Breast epithelium (tissue), 4 donors: ENCODE measurements around the gene CDK5RAP2. TPM values are rescaled to one million over a fixed set of nuclear protein-coding genes. Genes with fewer than 3 reads are reported as not detected.

Experiments
- DNase-seq, 2 donors: peaks; one replicate each; pipeline ENCODE4 v3.0.0-alpha.2; 2019; ENCODE audit warnings: low spot score in 2 of 2
- H3K27ac ChIP-seq, 2 donors: fragments of 200-600 bp; sonication (generic) in 1 of 2; one replicate each; pipeline ENCODE4 v1.5.1; 2016 to 2019; ENCODE audit warnings: mild to moderate bottlenecking in 1 of 2
- H3K27me3 ChIP-seq, 2 donors: fragments of 200-600 bp; sonication (generic) in 1 of 2; one replicate each; pipeline versions ENCODE4 v1.5.1 to v1.6.0; 2017 to 2019; ENCODE audit warnings: control low read depth in 1 of 2, mild to moderate bottlenecking in 1 of 2
- H3K36me3 ChIP-seq: fragments of 200-600 bp; one replicate; pipeline ENCODE4 v1.5.1; 2019
- H3K4me1 ChIP-seq, 2 donors: fragments of 200-600 bp; sonication (generic); one replicate each; pipeline ENCODE4 v1.5.1; 2016 to 2019; ENCODE audit warnings: control low read depth in 1 of 2
- H3K4me3 ChIP-seq, 3 donors: fragments of 200-600 bp; sonication (generic); 1 replicate in 2 of 3; 2 replicates in 1 of 3; pipeline ENCODE4 v1.5.1; 2016 to 2019; ENCODE audit warnings: mild to moderate bottlenecking in 3 of 3, moderate library complexity in 2 of 3
- H3K9me3 ChIP-seq, 2 donors: fragments of 200-600 bp; sonication (generic) in 1 of 2; one replicate each; pipeline ENCODE4 v1.5.1; 2016 to 2019; ENCODE audit warnings: control low read depth in 1 of 2
- POLR2A ChIP-seq: fragments of 450-650 bp; IDR thresholded peaks from one replicate; pipeline ENCODE4 v1.6.1; 2016; ENCODE audit warnings: antibody characterized with exemption, mild to moderate bottlenecking, moderate library complexity
- POLR2AphosphoS5 ChIP-seq, 3 donors: sonication (generic); formaldehyde crosslinking; IDR thresholded peaks; one replicate each; pipeline ENCODE4 v1.6.1; 2017; ENCODE audit warnings: antibody characterized with exemption in 3 of 3
- intact Hi-C: fragments of 100-400 bp; cut with DNase I; formaldehyde crosslinking; loops from one replicate; pipeline ENCODE4 v1.15.1; 2023; ENCODE audit warnings: low total_unique reads
- total RNA-seq, 3 donors: library from RNA; depleted of rRNA; stranded (reverse); fragments of >200 nt; gene quantifications; one replicate each; pipeline ENCODE4 v1.1.0, GENCODE V29; 2016
- TF ChIP-seq, protein P1 (sequence below), 3 donors: fragments of 450-650 bp; IDR thresholded peaks; one replicate each; pipeline ENCODE4 v1.5.1; 2016 to 2017; ENCODE audit warnings: antibody characterized with exemption in 3 of 3, mild to moderate bottlenecking in 3 of 3, moderate library complexity in 3 of 3

Gene CDK5RAP2
- total RNA-seq, 3 donors from 2014 or later: 44.5 to 77.4 (median 60.6) TPM

DNA sequence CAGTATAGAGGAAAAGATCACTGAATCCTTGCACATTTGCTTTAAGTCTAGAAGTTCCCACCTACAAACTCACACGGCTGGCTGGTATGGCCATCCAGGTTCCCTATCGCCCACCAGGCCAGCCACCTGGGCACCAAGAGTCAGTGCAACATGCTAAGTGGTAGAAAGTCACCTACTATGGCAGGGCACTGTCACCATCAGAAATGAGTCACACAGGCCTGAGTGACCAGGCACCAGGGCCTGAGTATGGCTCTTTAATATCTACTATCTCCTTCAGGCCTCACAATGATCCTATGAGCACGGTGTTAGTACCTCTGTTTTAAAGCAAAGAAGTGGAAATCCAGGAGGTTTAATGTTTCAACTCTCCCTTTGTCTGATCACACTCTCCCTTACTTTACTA lies 156.2 kb downstream of the CDK5RAP2 start:
- TF ChIP-seq POLR2A (no peak), POLR2AphosphoS5 (IDR thresholded peaks at IDR 0.05) (no peak)
- TF ChIP-seq, protein P1, sequence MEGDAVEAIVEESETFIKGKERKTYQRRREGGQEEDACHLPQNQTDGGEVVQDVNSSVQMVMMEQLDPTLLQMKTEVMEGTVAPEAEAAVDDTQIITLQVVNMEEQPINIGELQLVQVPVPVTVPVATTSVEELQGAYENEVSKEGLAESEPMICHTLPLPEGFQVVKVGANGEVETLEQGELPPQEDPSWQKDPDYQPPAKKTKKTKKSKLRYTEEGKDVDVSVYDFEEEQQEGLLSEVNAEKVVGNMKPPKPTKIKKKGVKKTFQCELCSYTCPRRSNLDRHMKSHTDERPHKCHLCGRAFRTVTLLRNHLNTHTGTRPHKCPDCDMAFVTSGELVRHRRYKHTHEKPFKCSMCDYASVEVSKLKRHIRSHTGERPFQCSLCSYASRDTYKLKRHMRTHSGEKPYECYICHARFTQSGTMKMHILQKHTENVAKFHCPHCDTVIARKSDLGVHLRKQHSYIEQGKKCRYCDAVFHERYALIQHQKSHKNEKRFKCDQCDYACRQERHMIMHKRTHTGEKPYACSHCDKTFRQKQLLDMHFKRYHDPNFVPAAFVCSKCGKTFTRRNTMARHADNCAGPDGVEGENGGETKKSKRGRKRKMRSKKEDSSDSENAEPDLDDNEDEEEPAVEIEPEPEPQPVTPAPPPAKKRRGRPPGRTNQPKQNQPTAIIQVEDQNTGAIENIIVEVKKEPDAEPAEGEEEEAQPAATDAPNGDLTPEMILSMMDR (IDR thresholded peaks at IDR 0.05): no peak
- Histone ChIP-seq H3K4me3 (no peak overlapping the region), H3K36me3 (no peaks in the 10 kb centered on the region), H3K27me3 (no peaks in the 10 kb centered on the region), H3K9me3 (no peaks in the 10 kb centered on the region), H3K27ac (no peak overlapping the region), H3K4me1 (no peaks in the 10 kb centered on the region)
- intact Hi-C loops: no loop called here
- no peak for DNase-seq

DNA sequence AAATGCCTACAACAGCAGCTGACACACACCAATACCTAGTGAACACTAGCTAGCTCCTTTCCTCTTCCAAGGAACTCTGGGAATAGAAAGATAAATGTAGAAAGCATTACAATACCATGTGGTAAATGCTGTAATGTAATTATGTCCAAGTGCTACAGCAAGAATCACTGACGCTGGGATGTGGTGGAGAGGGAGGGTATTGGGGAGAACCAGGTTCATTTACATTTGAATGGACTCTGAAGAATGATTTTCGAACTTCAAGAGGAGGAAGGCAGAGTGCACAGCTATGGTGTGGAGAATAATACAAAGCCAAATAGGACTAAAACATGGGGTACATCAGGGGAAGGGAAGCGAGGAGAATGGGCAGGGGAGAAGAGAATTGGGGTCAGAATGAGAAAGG lies 158.0 kb downstream of the CDK5RAP2 start:
- Histone ChIP-seq H3K36me3 (no peaks in the 10 kb centered on the region), H3K4me1 (no peaks in the 10 kb centered on the region), H3K27ac (no peak overlapping the region), H3K4me3 (no peak overlapping the region), H3K9me3 (no peaks in the 10 kb centered on the region), H3K27me3 (no peaks in the 10 kb centered on the region)
- TF ChIP-seq, protein P1 (IDR thresholded peaks at IDR 0.05): no peak
- TF ChIP-seq POLR2AphosphoS5 (IDR thresholded peaks at IDR 0.05): no peak
- TF ChIP-seq POLR2A: no peak
- intact Hi-C loops: no loop called here
- DNase-seq: no peak

DNA sequence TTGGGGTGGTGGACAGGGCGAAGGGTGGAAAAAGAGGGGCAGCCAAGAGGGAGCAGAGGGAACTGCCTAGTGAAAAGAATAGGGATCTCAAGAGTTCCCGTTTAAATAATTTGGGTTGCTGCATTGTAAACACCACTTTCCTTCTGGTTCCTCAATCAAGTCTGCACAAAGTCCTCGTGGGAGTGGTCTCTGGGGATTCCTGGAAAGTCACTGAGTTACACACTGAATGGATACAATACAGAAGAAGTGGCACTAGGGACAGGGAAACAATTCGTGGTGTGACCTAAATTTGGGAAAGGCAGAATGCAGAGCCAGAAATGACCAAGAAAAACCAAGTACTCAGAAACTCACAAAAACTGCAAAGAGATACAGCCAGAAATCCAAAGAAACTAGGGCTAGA lies 161.7 kb downstream of the CDK5RAP2 start:
- DNase-seq: no peak
- Histone ChIP-seq H3K9me3 (no peaks in the 10 kb centered on the region), H3K36me3 (no peaks in the 10 kb centered on the region), H3K4me1 (no peaks in the 10 kb centered on the region), H3K27me3 (no peaks in the 10 kb centered on the region), H3K4me3 (no peak overlapping the region), H3K27ac (no peak overlapping the region)
- intact Hi-C loops: no loop called here
- TF ChIP-seq POLR2A: no peak
- TF ChIP-seq, protein P1 (IDR thresholded peaks at IDR 0.05): no peak
- no peak for TF ChIP-seq POLR2AphosphoS5 (IDR thresholded peaks at IDR 0.05)

DNA sequence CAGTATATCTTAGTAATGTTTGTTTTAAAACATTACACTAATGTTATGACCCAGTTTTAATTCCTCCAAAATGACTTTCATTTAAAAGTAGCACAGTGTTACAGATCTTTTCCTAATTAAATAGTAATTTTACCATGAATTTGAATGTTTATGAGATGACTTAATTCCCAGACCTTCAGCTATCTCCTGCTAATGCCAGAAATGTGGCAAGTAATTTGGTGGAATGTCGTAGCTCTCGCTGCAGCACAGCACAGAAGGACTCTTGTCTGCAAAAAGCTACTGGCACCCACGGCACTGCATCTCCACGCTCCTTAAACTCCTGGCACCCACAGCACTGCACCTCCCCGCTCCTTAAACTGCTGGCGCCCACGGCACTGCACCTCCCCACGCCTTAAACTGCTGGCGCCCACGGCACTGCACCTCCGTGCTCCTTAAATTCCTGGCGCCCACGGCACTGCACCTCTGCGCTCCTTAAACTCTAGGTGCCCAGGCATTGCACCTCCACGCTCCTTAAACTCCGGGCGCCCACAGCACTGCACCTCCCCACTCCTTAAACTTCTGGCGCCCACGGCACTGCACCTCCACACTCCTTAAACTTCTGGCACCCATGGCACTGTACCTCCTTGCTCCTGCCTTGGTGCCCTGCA lies 163.1 kb downstream of the CDK5RAP2 start:
- Histone ChIP-seq H3K9me3 (no peaks in the 10 kb centered on the region), H3K4me1 (no peaks in the 10 kb centered on the region), H3K27me3 (no peaks in the 10 kb centered on the region), H3K27ac (no peak overlapping the region), H3K36me3 (no peaks in the 10 kb centered on the region), H3K4me3 (no peak overlapping the region)
- TF ChIP-seq, protein P1 (IDR thresholded peaks at IDR 0.05): no peak
- TF ChIP-seq POLR2A (no peak), POLR2AphosphoS5 (IDR thresholded peaks at IDR 0.05) (no peak)
- intact Hi-C loops: no loop called here
- no peak for DNase-seq

DNA sequence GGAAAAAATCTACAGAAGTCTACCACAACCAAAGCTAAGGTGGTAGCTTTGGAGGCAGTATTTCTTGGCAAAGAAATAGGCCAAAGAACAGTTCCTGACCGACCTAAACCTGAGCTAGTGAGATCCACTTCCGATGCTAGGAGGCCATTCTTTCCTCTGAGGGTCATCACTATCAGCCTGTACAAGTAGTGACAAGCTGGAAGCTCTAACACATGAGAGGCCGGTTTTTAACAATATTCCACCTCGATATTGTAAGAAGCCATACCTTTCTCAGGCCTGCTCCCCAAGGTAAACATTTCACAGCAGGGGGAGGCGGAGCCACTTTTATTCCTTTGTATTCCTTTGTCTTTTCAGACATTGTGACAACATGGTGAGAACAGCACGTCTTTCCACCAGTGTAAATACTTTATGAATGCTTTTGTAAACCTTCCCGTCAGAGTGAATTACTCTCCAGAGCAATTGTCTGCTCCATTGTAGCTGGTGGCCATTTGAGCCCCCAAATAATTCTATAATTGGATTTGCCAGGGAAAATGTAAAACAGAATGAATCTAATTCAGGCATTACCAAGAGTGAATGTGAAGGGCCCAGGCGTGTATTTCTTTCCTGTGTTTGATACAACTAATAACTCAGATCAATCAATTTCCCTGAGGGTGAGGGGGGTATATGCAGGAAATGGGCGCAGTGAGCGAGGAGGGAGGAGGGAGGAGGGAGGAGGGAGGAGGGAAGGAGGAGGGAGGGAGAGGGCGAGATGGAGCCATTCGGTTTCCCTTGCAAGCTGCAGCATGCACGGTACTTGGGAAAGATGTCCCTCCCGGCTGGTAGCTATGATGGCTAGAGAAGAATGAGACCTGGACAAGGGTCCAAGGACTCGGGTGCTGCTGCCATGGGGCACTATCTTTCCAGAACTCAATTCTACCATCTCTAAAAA lies 166.6 kb downstream of the CDK5RAP2 start:
- TF ChIP-seq POLR2AphosphoS5 (IDR thresholded peaks at IDR 0.05) (no peak), POLR2A (no peak)
- TF ChIP-seq, protein P1 (IDR thresholded peaks at IDR 0.05): no peak
- no peaks in the 10 kb centered on the region for H3K4me1 ChIP-seq
- intact Hi-C loops: no loop called here
- DNase-seq: no peak
- no peaks in the 10 kb centered on the region for H3K27me3 ChIP-seq
- no peaks in the 10 kb centered on the region for H3K9me3 ChIP-seq
- H3K36me3 ChIP-seq: peaks cover under 1% of the 10 kb centered on the region
- H3K4me3 ChIP-seq: no peak overlapping the region
- no peak overlapping the region for H3K27ac ChIP-seq
